Fibroblast of the aortic adventitia (primary cell): ENCODE results near the gene NPC1L1. TPM values are rescaled to one million over a fixed set of nuclear protein-coding genes. Genes with fewer than 3 reads are reported as not detected.
A peak's percentile ranks its signal among the peaks of the same experiment; 100 is the strongest.
"Not testable (repeated sequence)": the region's sequence is repeated elsewhere in the genome, so short reads cannot be mapped to it uniquely, and the experiment has no call there.

Experiments used
- DNase-seq: peaks from one replicate; pipeline ENCODE4 v3.0.0-alpha.2; 2010; ENCODE audit warnings: low read depth
- H3K4me3 ChIP-seq: 2 replicates; pipeline ENCODE4 v1.5.1; 2011; ENCODE audit warnings: low read depth, mild to moderate bottlenecking, control low read depth, low read length, moderate library complexity
- total RNA-seq: library from RNA; depleted of rRNA; stranded (reverse); fragments of >200 nt; gene quantifications from 2 replicates; pipeline ENCODE4 v1.2.3, GENCODE V29; 2012; ENCODE audit warnings: low replicate concordance
- TF ChIP-seq, protein P1 (sequence below): IDR thresholded peaks from 2 replicates; pipeline ENCODE4 v1.5.1; 2011; ENCODE audit warnings: mild to moderate bottlenecking, low read length, control low read depth, inconsistent platforms; ENCODE audit not compliant: insufficient read depth

NPC1L1 gene
- total RNA-seq, 1 donor: under 0.01 TPM

DNA sequence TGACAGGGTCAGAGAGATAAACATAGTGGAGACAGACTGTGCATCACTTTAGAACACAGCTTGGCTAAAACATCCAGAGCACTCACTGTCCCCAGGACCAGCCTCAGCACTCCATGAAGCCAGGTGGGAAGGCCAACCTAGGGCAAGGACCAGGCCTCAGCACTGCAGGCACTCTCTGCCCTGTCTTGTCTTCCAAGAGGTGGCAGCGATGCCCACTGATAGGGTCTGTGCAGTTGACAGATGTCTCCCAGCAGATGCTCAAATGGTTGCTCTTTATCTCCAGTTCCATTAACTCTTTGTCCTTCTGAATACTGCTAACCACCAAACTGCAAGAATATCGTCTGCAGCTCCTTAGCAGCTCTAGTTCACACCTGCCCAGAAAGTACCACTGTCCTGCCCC lies 23.5 kb upstream of the NPC1L1 start:
- no peak for DNase-seq
- TF ChIP-seq, protein P1, sequence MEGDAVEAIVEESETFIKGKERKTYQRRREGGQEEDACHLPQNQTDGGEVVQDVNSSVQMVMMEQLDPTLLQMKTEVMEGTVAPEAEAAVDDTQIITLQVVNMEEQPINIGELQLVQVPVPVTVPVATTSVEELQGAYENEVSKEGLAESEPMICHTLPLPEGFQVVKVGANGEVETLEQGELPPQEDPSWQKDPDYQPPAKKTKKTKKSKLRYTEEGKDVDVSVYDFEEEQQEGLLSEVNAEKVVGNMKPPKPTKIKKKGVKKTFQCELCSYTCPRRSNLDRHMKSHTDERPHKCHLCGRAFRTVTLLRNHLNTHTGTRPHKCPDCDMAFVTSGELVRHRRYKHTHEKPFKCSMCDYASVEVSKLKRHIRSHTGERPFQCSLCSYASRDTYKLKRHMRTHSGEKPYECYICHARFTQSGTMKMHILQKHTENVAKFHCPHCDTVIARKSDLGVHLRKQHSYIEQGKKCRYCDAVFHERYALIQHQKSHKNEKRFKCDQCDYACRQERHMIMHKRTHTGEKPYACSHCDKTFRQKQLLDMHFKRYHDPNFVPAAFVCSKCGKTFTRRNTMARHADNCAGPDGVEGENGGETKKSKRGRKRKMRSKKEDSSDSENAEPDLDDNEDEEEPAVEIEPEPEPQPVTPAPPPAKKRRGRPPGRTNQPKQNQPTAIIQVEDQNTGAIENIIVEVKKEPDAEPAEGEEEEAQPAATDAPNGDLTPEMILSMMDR: no peak
- no peak overlapping the region for H3K4me3 ChIP-seq

DNA sequence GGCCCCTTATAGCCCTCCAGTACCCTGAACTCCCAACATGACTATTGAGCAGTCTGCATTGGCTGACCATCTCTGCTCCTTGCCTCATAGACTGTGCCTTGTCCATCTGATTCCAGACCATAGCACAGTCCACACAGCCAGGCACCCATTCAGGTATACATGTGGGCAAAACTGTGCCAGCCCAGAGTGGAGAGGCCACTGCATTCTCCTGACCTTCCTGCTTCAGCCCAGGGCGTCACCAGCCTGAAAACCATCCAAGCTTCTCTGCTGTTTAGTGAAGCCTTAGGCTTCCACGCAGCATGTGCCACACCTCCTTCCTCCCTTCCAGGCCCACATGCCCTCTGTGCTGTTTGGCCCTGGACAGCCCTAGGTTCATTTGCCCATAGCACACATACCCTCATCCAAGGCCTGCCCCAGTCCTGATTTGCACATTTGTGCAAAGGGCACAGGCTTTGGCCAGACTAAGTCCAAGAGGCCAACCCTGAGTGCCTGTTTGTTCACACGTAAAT lies 22.1 kb upstream of the NPC1L1 start:
- TF ChIP-seq, protein P1: no peak
- DNase-seq: no peak
- H3K4me3 ChIP-seq: no peak overlapping the region

DNA sequence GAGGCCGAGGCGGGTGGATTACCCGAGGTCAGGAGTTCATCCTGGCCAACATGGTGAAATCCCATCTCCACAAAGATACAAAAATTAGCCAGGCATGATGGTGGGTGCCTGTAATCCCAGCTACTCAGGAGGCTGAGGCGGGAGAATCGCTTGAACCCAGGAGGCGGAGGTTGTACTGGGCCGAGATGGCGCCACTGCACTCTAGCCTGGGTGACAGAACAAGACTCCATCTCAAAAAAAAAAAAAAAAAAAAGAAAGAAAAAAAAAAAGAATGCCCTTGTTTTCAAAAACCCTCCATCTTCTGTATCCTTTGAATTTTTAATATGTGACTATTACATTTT lies 21.5 kb upstream of the NPC1L1 start:
- H3K4me3 ChIP-seq, DNase-seq: not testable (repeated sequence)

DNA sequence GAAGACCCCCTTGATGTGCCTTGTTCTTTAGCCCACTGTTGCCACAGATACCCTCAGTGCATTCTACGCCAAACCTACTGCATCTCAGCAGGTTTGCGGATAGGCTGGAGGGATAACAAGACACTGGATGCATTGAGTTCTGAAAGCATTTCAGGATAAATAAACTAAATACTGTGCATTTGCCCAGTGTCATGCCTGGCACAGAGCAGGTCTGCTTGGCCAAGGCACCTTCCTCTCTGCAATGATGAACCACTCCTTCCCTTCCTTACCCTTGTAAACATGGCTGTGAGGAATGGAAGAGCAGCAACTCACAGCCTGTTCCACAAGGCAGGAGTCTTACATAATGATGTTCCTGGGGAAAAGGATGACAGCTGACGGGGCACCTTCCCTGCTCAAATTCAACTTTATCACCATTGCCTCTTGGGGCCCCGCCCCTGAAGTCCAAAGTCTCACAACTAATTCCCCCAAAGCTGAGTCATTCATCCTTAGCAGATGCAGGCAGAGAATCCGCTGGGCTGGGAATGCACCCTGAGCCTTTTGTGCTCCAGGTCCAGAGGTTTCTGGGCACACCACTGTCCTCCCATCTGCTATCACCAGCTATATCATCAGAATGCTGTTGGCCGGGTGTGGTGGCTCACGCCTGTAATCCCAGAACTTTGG lies 21.0 kb upstream of the NPC1L1 start:
- DNase-seq: peak; percentile 38
- no peak overlapping the region for H3K4me3 ChIP-seq
- TF ChIP-seq, protein P1: no peak

DNA sequence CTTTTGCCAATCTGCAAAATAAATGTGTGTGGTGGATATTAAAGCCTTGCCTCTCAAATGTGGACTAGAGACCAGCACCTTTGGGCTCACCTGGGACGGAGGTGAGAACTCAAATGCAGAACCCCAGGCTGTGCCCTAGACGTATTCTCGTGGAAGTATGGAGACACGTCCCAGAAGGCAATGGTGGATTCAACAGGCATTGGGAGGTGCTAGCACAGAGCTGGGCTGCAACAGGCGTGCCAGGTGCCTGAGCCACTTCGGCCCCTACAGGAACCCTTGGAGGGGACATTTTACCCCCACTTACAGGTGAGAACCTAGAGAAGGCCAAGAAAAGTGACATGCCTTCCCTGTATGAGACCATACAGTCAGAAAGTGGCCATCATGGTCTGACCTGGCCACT lies 20.4 kb upstream of the NPC1L1 start:
- no peak for DNase-seq
- no peak overlapping the region for H3K4me3 ChIP-seq
- TF ChIP-seq, protein P1: no peak

DNA sequence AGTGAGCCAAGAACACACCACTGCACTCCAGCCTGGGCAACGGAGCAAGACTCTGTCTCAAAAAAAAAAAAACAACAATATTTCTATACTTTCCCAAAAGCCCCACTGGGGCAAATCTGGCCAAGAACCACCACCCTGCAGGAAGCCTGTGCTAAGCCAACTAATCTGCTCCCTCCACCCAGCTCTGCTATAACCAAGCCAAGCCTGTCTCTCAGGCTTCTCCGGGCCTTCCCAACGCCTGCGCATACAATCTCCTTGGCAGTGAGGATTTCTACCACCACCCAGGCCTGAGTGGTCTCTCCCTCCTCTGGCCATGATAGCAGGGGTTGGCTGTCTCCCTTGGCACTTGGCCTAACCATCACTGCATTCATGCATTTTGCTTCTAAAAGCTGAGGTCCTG lies 18.4 kb upstream of the NPC1L1 start:
- no peak overlapping the region for H3K4me3 ChIP-seq
- DNase-seq: peak; percentile 52
- TF ChIP-seq, protein P1: no peak

DNA sequence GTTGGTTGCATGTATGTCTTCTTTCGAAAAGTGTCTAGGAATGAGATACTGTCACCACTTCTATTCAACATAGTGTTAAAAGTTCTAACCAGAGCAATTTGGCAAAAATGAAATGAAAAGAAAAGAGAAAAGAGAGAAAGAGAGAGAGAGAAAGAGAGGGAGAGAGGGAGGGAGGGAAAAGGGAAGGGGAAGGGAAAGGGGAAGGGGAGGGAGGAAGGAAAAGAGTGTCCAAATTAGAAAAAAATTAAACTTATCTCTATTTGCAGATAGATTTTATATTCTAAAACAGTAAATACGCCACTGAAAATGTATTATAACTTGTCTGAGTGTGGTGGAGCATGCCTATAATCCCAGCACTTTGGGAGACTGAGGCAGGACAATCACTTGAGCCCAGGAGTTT lies 16.4 kb upstream of the NPC1L1 start:
- H3K4me3 ChIP-seq: no peak overlapping the region
- TF ChIP-seq, protein P1: no peak
- DNase-seq: no peak
